ENCODE results near the gene HOXA13. TPM values are rescaled to one million over a fixed set of nuclear protein-coding genes. Genes with fewer than 3 reads are reported as not detected.
A peak's percentile ranks its signal among the peaks of the same experiment; 100 is the strongest.

Gene HOXA13
- 0.82 and 1.00 TPM in 2 replicates for polyA plus RNA-seq (2013)

GRCh38 chr7:27199849-27200760, at the start of gene HOXA13:
HOXA13 (minus strand) TSS chr7:27200091; CDS start chr7:27200077, 14 bp downstream.
- H2BK5ac ChIP-seq (ENCODE audit: low read depth, low read length, poor library complexity), result no peak within 1 kb of the TSS
- H3K4me3 ChIP-seq (ENCODE audit: low read depth, low read length), result peak within 1 kb of the TSS; percentile 55
- no CpG with 5 or more reads among the region's 99 CpGs for WGBS (ENCODE audit: extremely low coverage, insufficient coverage, insufficient read length)
- no peak within 1 kb of the TSS for H3K18ac ChIP-seq (ENCODE audit: low read length)
- H3K23ac ChIP-seq (ENCODE audit: low read length), result no peak within 1 kb of the TSS
- peaks cover 14 to 15% of the 10 kb centered on the region in 2 experiments for H3K4me1 ChIP-seq (ENCODE audit: control insufficient read depth in 1 of 2, insufficient read depth in 2 of 2, low read length in 2 of 2)
- no peak within 1 kb of the TSS for H2BK12ac ChIP-seq (ENCODE audit: low read length)
- no peak within 1 kb of the TSS for H4K8ac ChIP-seq (ENCODE audit: low read depth, low read length)
- H2BK120ac ChIP-seq (ENCODE audit: insufficient read depth, low read length, poor library complexity), result no peak within 1 kb of the TSS
- no peak within 1 kb of the TSS for H3K14ac ChIP-seq (ENCODE audit: low read length)
- H3K79me2 ChIP-seq (ENCODE audit: control insufficient read depth, insufficient read depth, low read length, poor library complexity), result no peaks in the 10 kb centered on the region
- no peaks in the 10 kb centered on the region for H3K36me3 ChIP-seq (ENCODE audit: control insufficient read depth in 1 of 2, insufficient read depth in 2 of 2, low read length in 2 of 2)
- H3K27ac ChIP-seq (ENCODE audit: low read depth, low read length), result no peak within 1 kb of the TSS
- H3K9me3 ChIP-seq (ENCODE audit: insufficient read depth, low read depth, low read length), result peaks cover 12% of the 10 kb centered on the region
- peak within 1 kb of the TSS; percentile 71 for H3K4me2 ChIP-seq (ENCODE audit: low read length)
- no peaks in the 10 kb centered on the region for H3K79me1 ChIP-seq (ENCODE audit: low read length)
- peak within 1 kb of the TSS; percentile 79 for H2AFZ ChIP-seq (ENCODE audit: insufficient read depth, low read length, poor library complexity)
- peak in 1 of 2 donors; percentile 40 for DNase-seq
- no peak within 1 kb of the TSS for H3K4ac ChIP-seq (ENCODE audit: low read depth, low read length)
- H2AK5ac ChIP-seq (ENCODE audit: low read length), result no peak within 1 kb of the TSS
- peaks cover 72% of the 10 kb centered on the region for H3K27me3 ChIP-seq (ENCODE audit: insufficient read depth, low read length)
- no peak within 1 kb of the TSS for H4K91ac ChIP-seq (ENCODE audit: low read depth, low read length)
- H4K12ac ChIP-seq (ENCODE audit: low read depth, low read length), result no peak within 1 kb of the TSS
- no peak within 1 kb of the TSS for H3K9ac ChIP-seq (ENCODE audit: low read length)

GRCh38 chr7:27248911-27249723, 49.2 kb upstream of the HOXA13 start:
- Histone ChIP-seq H3K18ac (ENCODE audit: low read length) (no peak overlapping the region), H3K79me1 (ENCODE audit: low read length) (no peaks in the 10 kb centered on the region), H2AK5ac (ENCODE audit: low read length) (no peak overlapping the region), H2BK12ac (ENCODE audit: low read length) (no peak overlapping the region), H2BK120ac (ENCODE audit: insufficient read depth, low read length, poor library complexity) (no peak overlapping the region), H3K4me3 (ENCODE audit: low read depth, low read length) (no peak overlapping the region), H2BK5ac (ENCODE audit: low read depth, low read length, poor library complexity) (no peak overlapping the region), H3K4ac (ENCODE audit: low read depth, low read length) (no peak overlapping the region), H3K4me1 (ENCODE audit: control insufficient read depth in 1 of 2, insufficient read depth in 2 of 2, low read length in 2 of 2) (peaks cover 9 to 15% of the 10 kb centered on the region in 2 experiments), H3K9me3 (ENCODE audit: insufficient read depth, low read depth, low read length) (peaks cover 16% of the 10 kb centered on the region), H3K4me2 (ENCODE audit: low read length) (no peak overlapping the region), H4K8ac (ENCODE audit: low read depth, low read length) (no peak overlapping the region), H3K14ac (ENCODE audit: low read length) (no peak overlapping the region), H4K12ac (ENCODE audit: low read depth, low read length) (no peak overlapping the region), H3K36me3 (ENCODE audit: control insufficient read depth in 1 of 2, insufficient read depth in 2 of 2, low read length in 2 of 2) (no peaks in the 10 kb centered on the region), H3K27me3 (ENCODE audit: insufficient read depth, low read length) (peaks cover 93% of the 10 kb centered on the region), H3K27ac (ENCODE audit: low read depth, low read length) (no peak overlapping the region), H3K23ac (ENCODE audit: low read length) (no peak overlapping the region), H3K79me2 (ENCODE audit: control insufficient read depth, insufficient read depth, low read length, poor library complexity) (no peaks in the 10 kb centered on the region), H4K91ac (ENCODE audit: low read depth, low read length) (no peak overlapping the region), H3K9ac (ENCODE audit: low read length) (no peak overlapping the region), H2AFZ (ENCODE audit: insufficient read depth, low read length, poor library complexity) (no peak overlapping the region)
- DNase-seq, result no peak
- no CpG with 5 or more reads among the region's 23 CpGs for WGBS (ENCODE audit: extremely low coverage, insufficient coverage, insufficient read length)

- H3K36me3 ChIP-seq (ENCODE audit: control insufficient read depth in 1 of 2, insufficient read depth in 2 of 2, low read length in 2 of 2), result no peaks in the 10 kb centered on the region
- no peak overlapping the region for H4K8ac ChIP-seq (ENCODE audit: low read depth, low read length)
- H4K91ac ChIP-seq (ENCODE audit: low read depth, low read length), result no peak overlapping the region
- H3K4me2 ChIP-seq (ENCODE audit: low read length), result no peak overlapping the region
- H2BK120ac ChIP-seq (ENCODE audit: insufficient read depth, low read length, poor library complexity), result no peak overlapping the region
- no peak overlapping the region for H3K4ac ChIP-seq (ENCODE audit: low read depth, low read length)
- H2AK5ac ChIP-seq (ENCODE audit: low read length), result no peak overlapping the region
- peaks cover 9 to 16% of the 10 kb centered on the region in 2 experiments for H3K4me1 ChIP-seq (ENCODE audit: control insufficient read depth in 1 of 2, insufficient read depth in 2 of 2, low read length in 2 of 2)
- no peak overlapping the region for H3K9ac ChIP-seq (ENCODE audit: low read length)
- no peak for DNase-seq
- no CpG with 5 or more reads among the region's 3 CpGs for WGBS (ENCODE audit: extremely low coverage, insufficient coverage, insufficient read length)
- H3K18ac ChIP-seq (ENCODE audit: low read length), result no peak overlapping the region
- H2AFZ ChIP-seq (ENCODE audit: insufficient read depth, low read length, poor library complexity), result no peak overlapping the region
- H2BK5ac ChIP-seq (ENCODE audit: low read depth, low read length, poor library complexity), result no peak overlapping the region
- no peaks in the 10 kb centered on the region for H3K79me2 ChIP-seq (ENCODE audit: control insufficient read depth, insufficient read depth, low read length, poor library complexity)
- no peak overlapping the region for H4K12ac ChIP-seq (ENCODE audit: low read depth, low read length)
- H3K23ac ChIP-seq (ENCODE audit: low read length), result no peak overlapping the region
- H2BK12ac ChIP-seq (ENCODE audit: low read length), result no peak overlapping the region
- no peak overlapping the region for H3K4me3 ChIP-seq (ENCODE audit: low read depth, low read length)
- H3K27ac ChIP-seq (ENCODE audit: low read depth, low read length), result no peak overlapping the region
- H3K79me1 ChIP-seq (ENCODE audit: low read length), result no peaks in the 10 kb centered on the region
- H3K14ac ChIP-seq (ENCODE audit: low read length), result no peak overlapping the region
- H3K9me3 ChIP-seq (ENCODE audit: insufficient read depth, low read depth, low read length), result peaks cover 16% of the 10 kb centered on the region
- peaks cover 99% of the 10 kb centered on the region for H3K27me3 ChIP-seq (ENCODE audit: insufficient read depth, low read length)
Observed at GRCh38 chr7:27248427-27248806, 48.5 kb upstream of the HOXA13 start.

- no peak overlapping the region for H3K9ac ChIP-seq (ENCODE audit: low read length)
- no peak overlapping the region for H2AFZ ChIP-seq (ENCODE audit: insufficient read depth, low read length, poor library complexity)
- no peak overlapping the region for H3K14ac ChIP-seq (ENCODE audit: low read length)
- H4K12ac ChIP-seq (ENCODE audit: low read depth, low read length), result no peak overlapping the region
- no peak overlapping the region for H3K4me2 ChIP-seq (ENCODE audit: low read length)
- no peaks in the 10 kb centered on the region for H3K79me2 ChIP-seq (ENCODE audit: control insufficient read depth, insufficient read depth, low read length, poor library complexity)
- H3K4me3 ChIP-seq (ENCODE audit: low read depth, low read length), result no peak overlapping the region
- WGBS (ENCODE audit: extremely low coverage, insufficient coverage, insufficient read length), result no CpG with 5 or more reads among the region's 4 CpGs
- no peaks in the 10 kb centered on the region for H3K79me1 ChIP-seq (ENCODE audit: low read length)
- no peak overlapping the region for H2BK5ac ChIP-seq (ENCODE audit: low read depth, low read length, poor library complexity)
- no peak overlapping the region for H2AK5ac ChIP-seq (ENCODE audit: low read length)
- H3K4ac ChIP-seq (ENCODE audit: low read depth, low read length), result no peak overlapping the region
- no peak overlapping the region for H3K23ac ChIP-seq (ENCODE audit: low read length)
- no peak overlapping the region for H3K18ac ChIP-seq (ENCODE audit: low read length)
- H4K91ac ChIP-seq (ENCODE audit: low read depth, low read length), result no peak overlapping the region
- no peak overlapping the region for H4K8ac ChIP-seq (ENCODE audit: low read depth, low read length)
- no peaks in the 10 kb centered on the region for H3K36me3 ChIP-seq (ENCODE audit: control insufficient read depth in 1 of 2, insufficient read depth in 2 of 2, low read length in 2 of 2)
- peaks cover 11 to 19% of the 10 kb centered on the region in 2 experiments for H3K4me1 ChIP-seq (ENCODE audit: control insufficient read depth in 1 of 2, insufficient read depth in 2 of 2, low read length in 2 of 2)
- H2BK120ac ChIP-seq (ENCODE audit: insufficient read depth, low read length, poor library complexity), result no peak overlapping the region
- H2BK12ac ChIP-seq (ENCODE audit: low read length), result no peak overlapping the region
- H3K9me3 ChIP-seq (ENCODE audit: insufficient read depth, low read depth, low read length), result peaks cover 16% of the 10 kb centered on the region
- no peak for DNase-seq
- H3K27me3 ChIP-seq (ENCODE audit: insufficient read depth, low read length), result peaks cover 99% of the 10 kb centered on the region
- no peak overlapping the region for H3K27ac ChIP-seq (ENCODE audit: low read depth, low read length)
Observed at GRCh38 chr7:27247452-27248426, 47.8 kb upstream of the HOXA13 start.
